Panc1 (cell line): ENCODE results near the gene NTF4. TPM values are rescaled to one million over a fixed set of nuclear protein-coding genes. Genes with fewer than 3 reads are reported as not detected.

Source experiments
- ATAC-seq: fragments of 200-7000 bp; cut with Tn5 transposase; 2 replicates; pipeline ENCODE4 v1.9.1; 2020; ENCODE audit warnings: mild to moderate bottlenecking, moderate library complexity
- BruUV-seq: library from RNA; stranded (reverse); fragments of 400-500 nt; replicated peaks from 2 replicates; lab custom pipeline; 2021; lab: Mats Ljungman, UMichigan
- CTCF ChIA-PET: fragments of 300-600 bp; sonication (Branson Sonifier 250); formaldehyde crosslinking; loops from one replicate; lab custom pipeline; 2022; ENCODE audit warnings: antibody characterized with exemption; lab: Charles Lee
- POLR2A ChIA-PET: fragments of 300-600 bp; sonication (Branson Sonifier 250); formaldehyde crosslinking; loops from one replicate; lab custom pipeline; 2022; ENCODE audit warnings: antibody characterized with exemption; lab: Charles Lee
- DNase-seq: peaks from one replicate; pipeline ENCODE4 v3.0.0-alpha.2; 2010; ENCODE audit warnings: low read depth, low spot score
- H3K27ac ChIP-seq: 2 replicates; pipeline ENCODE4 v1.5.1; 2011; ENCODE audit warnings: mild to moderate bottlenecking, low read length, inconsistent platforms
- H3K27me3 ChIP-seq: fragments of 200-500 bp; sonication (Bioruptor generic); 2 replicates; pipeline ENCODE4 v1.6.0; 2014; ENCODE audit warnings: low read length, inconsistent platforms; ENCODE audit not compliant: control insufficient read depth, insufficient read depth
- H3K36me3 ChIP-seq: fragments of 200-500 bp; sonication (Bioruptor generic); 2 replicates; pipeline ENCODE4 v1.5.1; 2014; ENCODE audit warnings: inconsistent platforms, mild to moderate bottlenecking, low read length, moderate library complexity; ENCODE audit not compliant: control insufficient read depth, insufficient read depth
- H3K4me1 ChIP-seq: 2 replicates; pipeline ENCODE4 v1.5.1; 2011; ENCODE audit warnings: inconsistent platforms, mild to moderate bottlenecking, low read length, moderate library complexity; ENCODE audit not compliant: control insufficient read depth, insufficient read depth
- H3K4me3 ChIP-seq, 2 experiments: 2 replicates each; pipeline ENCODE4 v1.5.1; 2011 to 2012; ENCODE audit warnings: low read depth in 2 of 2, low read length in 2 of 2, mild to moderate bottlenecking in 2 of 2, inconsistent platforms in 1 of 2, moderate library complexity in 1 of 2
- H3K9me3 ChIP-seq: fragments of 200-500 bp; sonication (Bioruptor generic); 2 replicates; pipeline ENCODE4 v1.5.1; 2014; ENCODE audit warnings: low read depth, mild to moderate bottlenecking, inconsistent platforms, low read length, moderate library complexity; ENCODE audit not compliant: control insufficient read depth, insufficient read depth
- POLR2AphosphoS5 ChIP-seq: IDR thresholded peaks from 2 replicates; pipeline ENCODE4 v1.6.1; 2012; ENCODE audit warnings: mild to moderate bottlenecking, low read depth, low read length, moderate library complexity
- SIN3A ChIP-seq: IDR thresholded peaks from 2 replicates; pipeline ENCODE4 v1.6.1; 2012; ENCODE audit warnings: low read depth, mild to moderate bottlenecking, low read length, moderate library complexity, borderline replicate concordance; ENCODE audit not compliant: insufficient read depth
- TCF7L2 ChIP-seq: IDR thresholded peaks from 2 replicates; pipeline ENCODE4 v1.6.1; 2011; ENCODE audit warnings: mild to moderate bottlenecking, low read depth, low read length, inconsistent platforms
- in situ Hi-C: cut with HindIII; loops from 2 replicates; pipeline ENCODE4 v1.10.0; 2016; ENCODE audit warnings: low sequenced_read_pairs, low pct_unique_long_range_greater_than_20kb
- intact Hi-C: fragments of 100-400 bp; cut with micrococcal nuclease; formaldehyde crosslinking; loops from one replicate; pipeline ENCODE4 v1.10.0; 2022; ENCODE audit not compliant: unreplicated experiment
- total RNA-seq: library from RNA; stranded (reverse); gene quantifications from one replicate; pipeline ENCODE4 v1.2.1, GENCODE V29; 2021; ENCODE audit not compliant: unreplicated experiment
- TF ChIP-seq, protein P1 (sequence below), 2 experiments: IDR thresholded peaks; 2 replicates each; pipeline ENCODE4 v1.6.1; 2011 to 2012; ENCODE audit warnings: low read depth in 2 of 2, control low read depth in 1 of 2, low read length in 1 of 2, mild to moderate bottlenecking in 1 of 2, moderate library complexity in 1 of 2; ENCODE audit not compliant: insufficient read depth in 1 of 2
- TF ChIP-seq, protein P2 (sequence below): fragments of 450-650 bp; IDR thresholded peaks from 2 replicates; pipeline ENCODE4 v1.5.1; 2017; ENCODE audit warnings: mild to moderate bottlenecking

The NTF4 gene
- total RNA-seq, 1 experiment from 2014 or later, result 0.39 TPM

DNA sequence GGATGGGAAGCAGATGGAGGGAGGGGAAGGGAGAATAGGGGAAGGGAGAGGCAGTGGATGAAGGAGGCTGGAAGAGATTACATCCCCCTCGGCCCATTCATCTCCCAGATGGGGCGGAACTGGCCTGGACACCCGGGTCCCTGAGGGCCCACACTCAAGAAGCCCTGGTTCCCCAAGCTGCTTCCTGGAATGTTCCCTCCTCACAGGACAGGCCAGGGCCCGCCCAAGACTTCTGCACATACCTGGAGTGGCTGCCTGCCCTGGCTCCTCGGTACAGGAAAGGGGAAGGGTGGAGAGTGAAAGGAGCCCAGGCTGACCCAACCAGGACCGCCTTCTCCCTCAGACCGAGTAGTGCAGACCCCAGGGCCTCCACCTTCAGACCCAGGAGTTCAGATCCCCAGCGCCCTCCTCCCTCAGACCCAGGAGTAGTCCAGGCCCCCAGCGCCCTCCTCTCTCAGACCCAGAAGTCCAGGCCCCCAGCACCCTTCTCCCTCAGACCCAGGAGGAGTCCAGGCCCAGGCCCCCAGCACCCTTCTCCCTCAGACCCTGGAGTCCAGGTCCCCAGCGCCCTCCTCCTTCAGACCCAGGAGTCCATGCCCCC, 489 bp downstream of the NTF4 start (continued):
- TF ChIP-seq, protein P1, sequence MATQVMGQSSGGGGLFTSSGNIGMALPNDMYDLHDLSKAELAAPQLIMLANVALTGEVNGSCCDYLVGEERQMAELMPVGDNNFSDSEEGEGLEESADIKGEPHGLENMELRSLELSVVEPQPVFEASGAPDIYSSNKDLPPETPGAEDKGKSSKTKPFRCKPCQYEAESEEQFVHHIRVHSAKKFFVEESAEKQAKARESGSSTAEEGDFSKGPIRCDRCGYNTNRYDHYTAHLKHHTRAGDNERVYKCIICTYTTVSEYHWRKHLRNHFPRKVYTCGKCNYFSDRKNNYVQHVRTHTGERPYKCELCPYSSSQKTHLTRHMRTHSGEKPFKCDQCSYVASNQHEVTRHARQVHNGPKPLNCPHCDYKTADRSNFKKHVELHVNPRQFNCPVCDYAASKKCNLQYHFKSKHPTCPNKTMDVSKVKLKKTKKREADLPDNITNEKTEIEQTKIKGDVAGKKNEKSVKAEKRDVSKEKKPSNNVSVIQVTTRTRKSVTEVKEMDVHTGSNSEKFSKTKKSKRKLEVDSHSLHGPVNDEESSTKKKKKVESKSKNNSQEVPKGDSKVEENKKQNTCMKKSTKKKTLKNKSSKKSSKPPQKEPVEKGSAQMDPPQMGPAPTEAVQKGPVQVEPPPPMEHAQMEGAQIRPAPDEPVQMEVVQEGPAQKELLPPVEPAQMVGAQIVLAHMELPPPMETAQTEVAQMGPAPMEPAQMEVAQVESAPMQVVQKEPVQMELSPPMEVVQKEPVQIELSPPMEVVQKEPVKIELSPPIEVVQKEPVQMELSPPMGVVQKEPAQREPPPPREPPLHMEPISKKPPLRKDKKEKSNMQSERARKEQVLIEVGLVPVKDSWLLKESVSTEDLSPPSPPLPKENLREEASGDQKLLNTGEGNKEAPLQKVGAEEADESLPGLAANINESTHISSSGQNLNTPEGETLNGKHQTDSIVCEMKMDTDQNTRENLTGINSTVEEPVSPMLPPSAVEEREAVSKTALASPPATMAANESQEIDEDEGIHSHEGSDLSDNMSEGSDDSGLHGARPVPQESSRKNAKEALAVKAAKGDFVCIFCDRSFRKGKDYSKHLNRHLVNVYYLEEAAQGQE (IDR thresholded peaks at IDR 0.05; ENCODE audit: insufficient read depth in 1 of 2, low read depth in 2 of 2, low read length in 1 of 2), result no peak

DNA sequence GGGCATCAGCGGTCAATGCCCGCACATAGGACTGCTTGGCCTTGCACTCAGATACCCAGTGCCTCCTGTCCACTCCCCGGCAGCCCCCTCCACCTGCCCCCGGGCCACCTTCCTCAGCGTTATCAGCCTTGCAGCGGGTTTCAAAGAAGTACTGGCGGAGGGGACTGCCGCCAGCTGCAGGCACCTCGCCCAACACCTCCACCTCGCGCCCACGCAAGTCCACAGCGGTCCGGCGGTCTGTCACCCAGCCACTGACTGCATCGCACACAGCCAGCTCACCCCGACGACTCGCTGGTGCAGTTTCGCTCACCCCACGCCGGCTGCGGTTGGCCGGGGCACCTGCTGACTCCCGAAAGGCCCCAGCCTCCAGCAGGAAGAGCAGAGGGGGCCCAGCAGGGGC, 3.2 kb downstream of the NTF4 start:
- BruUV-seq, result no TSS peak
- no peak overlapping the region for H3K4me3 ChIP-seq
- TF ChIP-seq POLR2AphosphoS5 (no peak), TCF7L2 (no peak), SIN3A (no peak)
- TF ChIP-seq, protein P2, sequence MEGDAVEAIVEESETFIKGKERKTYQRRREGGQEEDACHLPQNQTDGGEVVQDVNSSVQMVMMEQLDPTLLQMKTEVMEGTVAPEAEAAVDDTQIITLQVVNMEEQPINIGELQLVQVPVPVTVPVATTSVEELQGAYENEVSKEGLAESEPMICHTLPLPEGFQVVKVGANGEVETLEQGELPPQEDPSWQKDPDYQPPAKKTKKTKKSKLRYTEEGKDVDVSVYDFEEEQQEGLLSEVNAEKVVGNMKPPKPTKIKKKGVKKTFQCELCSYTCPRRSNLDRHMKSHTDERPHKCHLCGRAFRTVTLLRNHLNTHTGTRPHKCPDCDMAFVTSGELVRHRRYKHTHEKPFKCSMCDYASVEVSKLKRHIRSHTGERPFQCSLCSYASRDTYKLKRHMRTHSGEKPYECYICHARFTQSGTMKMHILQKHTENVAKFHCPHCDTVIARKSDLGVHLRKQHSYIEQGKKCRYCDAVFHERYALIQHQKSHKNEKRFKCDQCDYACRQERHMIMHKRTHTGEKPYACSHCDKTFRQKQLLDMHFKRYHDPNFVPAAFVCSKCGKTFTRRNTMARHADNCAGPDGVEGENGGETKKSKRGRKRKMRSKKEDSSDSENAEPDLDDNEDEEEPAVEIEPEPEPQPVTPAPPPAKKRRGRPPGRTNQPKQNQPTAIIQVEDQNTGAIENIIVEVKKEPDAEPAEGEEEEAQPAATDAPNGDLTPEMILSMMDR, result no peak
- TF ChIP-seq, protein P1 (IDR thresholded peaks at IDR 0.05; ENCODE audit: insufficient read depth in 1 of 2, low read depth in 2 of 2, low read length in 1 of 2), result no peak
- no peaks in the 10 kb centered on the region for H3K9me3 ChIP-seq
- intact Hi-C loops (no loop called here), in situ Hi-C loops (no loop called here)
- H3K36me3 ChIP-seq, result no peaks in the 10 kb centered on the region
- POLR2A ChIA-PET, result no interaction called here
- no peaks in the 10 kb centered on the region for H3K27me3 ChIP-seq
- CTCF ChIA-PET, result no interaction called here
- H3K27ac ChIP-seq, result no peak overlapping the region
- DNase-seq (no peak), ATAC-seq (no peak)
- peaks cover 4% of the 10 kb centered on the region; the same call in 1 of the 2 replicates for H3K4me1 ChIP-seq

DNA sequence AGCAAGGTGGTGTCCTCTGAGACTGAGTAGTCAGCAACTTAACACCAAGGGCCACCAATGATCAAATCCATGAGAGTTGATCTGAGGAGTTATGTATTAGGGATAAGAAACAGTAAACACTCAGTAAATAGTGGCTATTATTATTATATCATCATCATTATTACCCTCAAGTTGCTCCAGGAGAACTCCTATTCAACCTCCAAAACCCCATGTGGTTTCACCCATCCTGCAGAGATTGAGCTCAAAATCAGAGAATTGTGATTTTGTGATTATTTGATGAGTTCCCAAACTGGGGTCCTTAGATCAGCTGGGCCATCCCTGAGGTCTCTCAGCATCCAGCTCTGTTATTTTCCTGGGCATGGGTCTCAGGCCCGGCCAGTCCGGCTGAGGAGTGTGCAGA, 3.6 kb downstream of the NTF4 start:
- Histone ChIP-seq H3K4me1 (peaks cover 4% of the 10 kb centered on the region; the same call in 1 of the 2 replicates), H3K27ac (no peak overlapping the region), H3K4me3 (no peak overlapping the region), H3K36me3 (no peaks in the 10 kb centered on the region), H3K9me3 (no peaks in the 10 kb centered on the region), H3K27me3 (no peaks in the 10 kb centered on the region)
- intact Hi-C loops (no loop called here), in situ Hi-C loops (no loop called here)
- ChIA-PET CTCF (no interaction called here), POLR2A (no interaction called here)
- DNase-seq (no peak), ATAC-seq (no peak)
- no TSS peak for BruUV-seq
- TF ChIP-seq SIN3A (no peak), TCF7L2 (no peak), POLR2AphosphoS5 (no peak)
- TF ChIP-seq, protein P2, result no peak
- TF ChIP-seq, protein P1 (IDR thresholded peaks at IDR 0.05; ENCODE audit: insufficient read depth in 1 of 2, low read depth in 2 of 2, low read length in 1 of 2), result no peak
